Activated T-helper 1 cell treated with Interleukin-2 at 50 U/mL for 16 hours (primary cell): ENCODE results near the gene KCNK5.

ENCODE experiments used
- DNase-seq: peaks from one replicate; pipeline ENCODE4 v3.0.0-alpha.2; 2020; ENCODE audit warnings: low read depth

The KCNK5 gene

GRCh38 chr6:39215640-39216158, 13.6 kb downstream of the KCNK5 start:
- DNase-seq: no peak

GRCh38 chr6:39214846-39215639, 14.2 kb downstream of the KCNK5 start:
- no peak for DNase-seq

GRCh38 chr6:39214120-39214813, 15.0 kb downstream of the KCNK5 start:
- no peak for DNase-seq

- DNase-seq: no peak
These were observed 15.9 kb downstream of the KCNK5 start for GRCh38 chr6:39213195-39213920.

GRCh38 chr6:39211183-39211582, 18.1 kb downstream of the KCNK5 start:
- no peak for DNase-seq

- DNase-seq: no peak
These were observed 18.8 kb downstream of the KCNK5 start for GRCh38 chr6:39210450-39210849.

- no peak for DNase-seq
These were observed 19.4 kb downstream of the KCNK5 start for GRCh38 chr6:39209911-39210310.

- DNase-seq: no peak
These were observed 19.9 kb downstream of the KCNK5 start for GRCh38 chr6:39209360-39209811.

GRCh38 chr6:39208223-39208739, 21.0 kb downstream of the KCNK5 start:
- no peak for DNase-seq

- no peak for DNase-seq
These were observed 21.7 kb downstream of the KCNK5 start for GRCh38 chr6:39207416-39208222.

- DNase-seq: no peak
These were observed 23.0 kb downstream of the KCNK5 start for GRCh38 chr6:39206250-39206721.

GRCh38 chr6:39204646-39205244, 24.5 kb downstream of the KCNK5 start:
- DNase-seq: no peak

- no peak for DNase-seq
These were observed 25.1 kb downstream of the KCNK5 start for GRCh38 chr6:39204160-39204495.

- DNase-seq: no peak
These were observed 25.7 kb downstream of the KCNK5 start for GRCh38 chr6:39203436-39204159.

- no peak for DNase-seq
These were observed 27.1 kb downstream of the KCNK5 start for GRCh38 chr6:39202166-39202565.

GRCh38 chr6:39200498-39201020, 28.7 kb downstream of the KCNK5 start:
- DNase-seq: no peak

- DNase-seq: no peak
These were observed 29.3 kb downstream of the KCNK5 start for GRCh38 chr6:39199976-39200375.

- no peak for DNase-seq
These were observed 29.9 kb downstream of the KCNK5 start for GRCh38 chr6:39199231-39199940.

- DNase-seq: no peak
These were observed 30.7 kb downstream of the KCNK5 start for GRCh38 chr6:39198528-39198927.
